Mesothelial cell of epicardium (in vitro differentiated cells): ENCODE data around the gene HTR1A. TPM values are rescaled to one million over a fixed set of nuclear protein-coding genes. Genes with fewer than 3 reads are reported as not detected.

Experiments
- DNase-seq, 2 experiments: peaks; one replicate each; pipeline ENCODE4 v3.0.0; 2021; ENCODE audit warnings: low spot score in 2 of 2; ENCODE audit not compliant: unreplicated experiment in 2 of 2
- H3K27ac Mint-ChIP-seq: 2 replicates; pipeline ENCODE4 v1.8.0; 2021; ENCODE audit warnings: mixed read lengths
- H3K27me3 Mint-ChIP-seq: 2 replicates; pipeline ENCODE4 v1.8.0; 2021; ENCODE audit warnings: low read depth, mixed read lengths
- H3K36me3 Mint-ChIP-seq: 2 replicates; pipeline ENCODE4 v1.8.0; 2021; ENCODE audit warnings: mixed read lengths
- H3K4me1 Mint-ChIP-seq: 2 replicates; pipeline ENCODE4 v1.8.0; 2021; ENCODE audit warnings: mixed read lengths
- H3K4me3 Mint-ChIP-seq: 2 replicates; pipeline ENCODE4 v1.8.0; 2021; ENCODE audit warnings: mild to moderate bottlenecking, moderate library complexity, mixed read lengths
- H3K9me3 Mint-ChIP-seq: 2 replicates; pipeline ENCODE4 v1.8.0; 2021; ENCODE audit warnings: mixed read lengths
- CTCF ChIP-seq: fragments of 200-600 bp; sonication (generic); IDR thresholded peaks from one replicate; pipeline ENCODE4 v1.5.0; 2021; ENCODE audit warnings: antibody characterized with exemption; ENCODE audit not compliant: unreplicated experiment
- total RNA-seq: library from RNA; stranded (reverse); gene quantifications from 3 replicates; pipeline ENCODE4 v1.2.1, GENCODE V29; 2021

Gene HTR1A
- total RNA-seq, 1 donor from 2014 or later, result not detected

GRCh38 chr5:63958654-63959053, 3.6 kb downstream of the HTR1A start:
- no peaks in the 10 kb centered on the region for H3K36me3 Mint-ChIP-seq
- peaks cover 96% of the 10 kb centered on the region for H3K27me3 Mint-ChIP-seq
- no peak for DNase-seq
- H3K4me3 Mint-ChIP-seq, result peak overlapping the region; percentile 59
- TF ChIP-seq CTCF, result no peak
- no peak overlapping the region for H3K27ac Mint-ChIP-seq
- no peaks in the 10 kb centered on the region for H3K9me3 Mint-ChIP-seq
- H3K4me1 Mint-ChIP-seq, result peaks cover 16% of the 10 kb centered on the region

- H3K27me3 Mint-ChIP-seq, result peaks cover 91% of the 10 kb centered on the region
- peaks cover 16% of the 10 kb centered on the region for H3K4me1 Mint-ChIP-seq
These were observed 4.6 kb downstream of the HTR1A start for GRCh38 chr5:63957617-63958016.

GRCh38 chr5:63953217-63953616, 9.0 kb downstream of the HTR1A start:
- H3K27me3 Mint-ChIP-seq, result peaks cover 54% of the 10 kb centered on the region
- H3K9me3 Mint-ChIP-seq, result no peaks in the 10 kb centered on the region
- H3K27ac Mint-ChIP-seq, result no peak overlapping the region
- DNase-seq, result no peak
- no peak for TF ChIP-seq CTCF
- H3K4me1 Mint-ChIP-seq, result no peaks in the 10 kb centered on the region
- H3K4me3 Mint-ChIP-seq, result no peak overlapping the region
- H3K36me3 Mint-ChIP-seq, result no peaks in the 10 kb centered on the region

More at GRCh38 chr5:63957617-63958016, 4.6 kb downstream of the HTR1A start:
- Mint-ChIP-seq H3K27ac (no peak overlapping the region), H3K36me3 (no peaks in the 10 kb centered on the region), H3K9me3 (no peaks in the 10 kb centered on the region), H3K4me3 (no peak overlapping the region)
- no peak for DNase-seq
- TF ChIP-seq CTCF, result no peak

GRCh38 chr5:63935103-63935502, 27.1 kb downstream of the HTR1A start:
- Mint-ChIP-seq H3K27ac (no peak overlapping the region), H3K9me3 (peaks cover 10% of the 10 kb centered on the region), H3K27me3 (peaks cover 2% of the 10 kb centered on the region), H3K36me3 (no peaks in the 10 kb centered on the region), H3K4me3 (no peak overlapping the region), H3K4me1 (peaks cover 6% of the 10 kb centered on the region)
- no peak for TF ChIP-seq CTCF
- no peak for DNase-seq

GRCh38 chr5:63931836-63932235, 30.4 kb downstream of the HTR1A start:
- TF ChIP-seq CTCF, result no peak
- DNase-seq, result no peak
- H3K27me3 Mint-ChIP-seq, result peaks cover 2% of the 10 kb centered on the region
- no peak overlapping the region for H3K4me3 Mint-ChIP-seq
- H3K4me1 Mint-ChIP-seq, result peaks cover 10% of the 10 kb centered on the region
- H3K36me3 Mint-ChIP-seq, result no peaks in the 10 kb centered on the region
- H3K27ac Mint-ChIP-seq, result no peak overlapping the region
- no peaks in the 10 kb centered on the region for H3K9me3 Mint-ChIP-seq

- Mint-ChIP-seq H3K27me3 (no peaks in the 10 kb centered on the region), H3K4me1 (peaks cover 10% of the 10 kb centered on the region), H3K36me3 (no peaks in the 10 kb centered on the region), H3K9me3 (no peaks in the 10 kb centered on the region), H3K27ac (no peak overlapping the region), H3K4me3 (no peak overlapping the region)
- no peak for TF ChIP-seq CTCF
- no peak for DNase-seq
These were observed 33.8 kb downstream of the HTR1A start for GRCh38 chr5:63928451-63928850.
